Ishikawa (cell line): ENCODE measurements around the gene UBE2E3.

Experiments used
- CREB1 ChIP-seq: IDR thresholded peaks from 2 replicates; pipeline ENCODE4 v1.6.1; 2012; ENCODE audit warnings: low read depth
- EGR1 ChIP-seq: IDR thresholded peaks from 2 replicates; pipeline ENCODE4 v1.6.1; 2012
- EP300 ChIP-seq: IDR thresholded peaks from 2 replicates; pipeline ENCODE4 v1.6.1; 2012; ENCODE audit warnings: borderline replicate concordance
- MAX ChIP-seq: IDR thresholded peaks from 2 replicates; pipeline ENCODE4 v1.6.1; 2012
- REST ChIP-seq: IDR thresholded peaks from 2 replicates; pipeline ENCODE4 v1.6.1; 2012; ENCODE audit warnings: low read depth, mild to moderate bottlenecking
- TAF1 ChIP-seq: IDR thresholded peaks from 2 replicates; pipeline ENCODE4 v1.6.1; 2012; ENCODE audit warnings: low read depth, mild to moderate bottlenecking
- TCF12 ChIP-seq: IDR thresholded peaks from 2 replicates; pipeline ENCODE4 v1.6.1; 2012; ENCODE audit warnings: low read depth
- TEAD4 ChIP-seq: IDR thresholded peaks from 2 replicates; pipeline ENCODE4 v1.6.1; 2012
- USF1 ChIP-seq: IDR thresholded peaks from 2 replicates; pipeline ENCODE4 v1.6.1; 2012
- YY1 ChIP-seq: IDR thresholded peaks from 2 replicates; pipeline ENCODE4 v1.6.1; 2012; ENCODE audit warnings: low read depth
- ZBTB7A ChIP-seq: IDR thresholded peaks from 2 replicates; pipeline ENCODE4 v1.6.1; 2012; ENCODE audit warnings: low read depth

- TF ChIP-seq USF1 (no peak), EP300 (no peak), MAX (no peak), EGR1 (no peak), CREB1 (no peak), TAF1 (no peak), REST (no peak), TCF12 (no peak), TEAD4 (no peak), ZBTB7A (no peak), YY1 (no peak)
Observed at GRCh38 chr2:181095486-181095885, 115.1 kb downstream of the UBE2E3 start.
